H1 (cell line): Measurements from ENCODE around the gene FLRT1. TPM values are rescaled to one million over a fixed set of nuclear protein-coding genes. Genes with fewer than 3 reads are reported as not detected.
"Not testable (repeated sequence)": the region's sequence is repeated elsewhere in the genome, so short reads cannot be mapped to it uniquely, and the experiment has no call there.

Source experiments
- CTCF ChIA-PET: fragments of 300-600 bp; sonication (Branson Sonifier 250); formaldehyde crosslinking; loops from one replicate; lab custom pipeline; 2021; ENCODE audit not compliant: partially characterized antibody; lab: Charles Lee
- POLR2A ChIA-PET: fragments of 300-600 bp; sonication (Branson Sonifier 250); formaldehyde crosslinking; loops from one replicate; lab custom pipeline; 2021; ENCODE audit warnings: inconsistent platforms; ENCODE audit not compliant: partially characterized antibody; lab: Charles Lee
- DNase-seq, 2 experiments: peaks; one replicate each; pipeline versions ENCODE4 v3.0.0 to v3.0.0-alpha.2; 2010 to 2022; ENCODE audit warnings: low spot score in 2 of 2, low read depth in 1 of 2, mixed read lengths in 1 of 2
- FAIRE-seq: peaks from 2 replicates; lab custom pipeline; 2011; peaks lifted over from hg19 to GRCh38; lab: Jason Lieb, UNC
- H2AFZ ChIP-seq: 2 replicates; pipeline ENCODE4 v1.8.1; 2012; ENCODE audit warnings: low read length, inconsistent platforms
- H2AK5ac ChIP-seq: 2 replicates; pipeline ENCODE4 v1.6.1; 2013; ENCODE audit warnings: low read depth, low read length
- H2BK120ac ChIP-seq: replicated peaks from 2 replicates; pipeline ENCODE3; 2013; ENCODE audit warnings: low read depth, low read length, inconsistent platforms
- H2BK12ac ChIP-seq: 2 replicates; pipeline ENCODE4 v1.6.1; 2013; ENCODE audit warnings: low read depth, low read length
- H2BK15ac ChIP-seq: 2 replicates; pipeline ENCODE4 v1.6.1; 2013; ENCODE audit warnings: low read length
- H2BK20ac ChIP-seq: 2 replicates; pipeline ENCODE4 v1.6.1; 2013; ENCODE audit warnings: low read length
- H2BK5ac ChIP-seq: 2 replicates; pipeline ENCODE4 v1.6.1; 2013; ENCODE audit warnings: low read depth, low read length
- H3K14ac ChIP-seq: 2 replicates; pipeline ENCODE4 v1.6.1; 2013; ENCODE audit warnings: inconsistent platforms; ENCODE audit not compliant: insufficient read length
- H3K18ac ChIP-seq: 2 replicates; pipeline ENCODE4 v1.6.1; 2013; ENCODE audit warnings: low read length; ENCODE audit errors: extremely low read depth
- H3K23ac ChIP-seq: 2 replicates; pipeline ENCODE4 v1.6.1; 2013; ENCODE audit warnings: inconsistent platforms; ENCODE audit not compliant: insufficient read length
- H3K23me2 ChIP-seq: 2 replicates; pipeline ENCODE4 v1.6.1; 2013; ENCODE audit warnings: low read depth, low read length
- H3K27ac ChIP-seq: 2 replicates; pipeline ENCODE4 v1.6.1; 2011; ENCODE audit warnings: low read depth, low read length, inconsistent platforms
- H3K27me3 ChIP-seq, 4 experiments: replicated peaks in 1 of 4; 1 replicate in 1 of 4; 2 replicates in 3 of 4; pipeline versions ENCODE4 v1.6.1 to v1.8.1; 2011 to 2013; ENCODE audit warnings: low read length in 3 of 4, mild to moderate bottlenecking in 3 of 4, inconsistent platforms in 2 of 4, mixed read lengths in 2 of 4, moderate library complexity in 1 of 4; ENCODE audit not compliant: control insufficient read depth in 3 of 4, insufficient read depth in 3 of 4; ENCODE audit errors: extremely low read depth in 1 of 4
- H3K36me3 ChIP-seq, 4 experiments: 2 replicates each; pipeline versions ENCODE4 v1.6.1 to v1.8.1; 2011 to 2013; ENCODE audit warnings: mild to moderate bottlenecking in 4 of 4, low read length in 3 of 4, moderate library complexity in 2 of 4, control low read depth in 1 of 4, inconsistent platforms in 1 of 4; ENCODE audit not compliant: insufficient read depth in 4 of 4, control insufficient read depth in 2 of 4
- H3K4ac ChIP-seq: replicated peaks from 2 replicates; pipeline ENCODE3; 2013; ENCODE audit warnings: low read length, low read depth, mixed read lengths, inconsistent platforms; ENCODE audit not compliant: insufficient read length
- H3K4me1 ChIP-seq, 4 experiments: replicated peaks in 1 of 4; 1 replicate in 1 of 4; 2 replicates in 3 of 4; pipeline versions ENCODE4 v1.6.1 to v1.8.1; 2011 to 2013; ENCODE audit warnings: low read length in 3 of 4, inconsistent platforms in 2 of 4, mixed read lengths in 1 of 4; ENCODE audit not compliant: insufficient read depth in 4 of 4, control insufficient read depth in 3 of 4
- H3K4me2 ChIP-seq, 2 experiments: 2 replicates each; pipeline versions ENCODE4 v1.6.1 to v1.8.1; 2011 to 2013; ENCODE audit warnings: low read depth in 2 of 2, low read length in 2 of 2, control low read depth in 1 of 2, inconsistent platforms in 1 of 2, mild to moderate bottlenecking in 1 of 2; ENCODE audit not compliant: insufficient read depth in 1 of 2
- H3K4me3 ChIP-seq, 4 experiments: fragments of 200-600, 300-600 bp in 1 of 4; sonication (generic), shearing (Covaris generic), sonication (Bioruptor Twin) in 1 of 4; 2 replicates each; pipeline versions ENCODE4 v1.5.1 to v1.8.1; 2011 to 2016; ENCODE audit warnings: low read length in 4 of 4, low read depth in 3 of 4, control low read depth in 2 of 4, inconsistent platforms in 2 of 4, mild to moderate bottlenecking in 2 of 4, mixed read lengths in 1 of 4, moderate library complexity in 1 of 4; ENCODE audit not compliant: insufficient read depth in 2 of 4; ENCODE audit errors: extremely low read depth in 1 of 4
- H3K56ac ChIP-seq: replicated peaks from 2 replicates; pipeline ENCODE3; 2013; ENCODE audit warnings: low read depth, mild to moderate bottlenecking, mixed read lengths, low read length, inconsistent platforms; ENCODE audit not compliant: insufficient read length
- H3K79me1 ChIP-seq: 2 replicates; pipeline ENCODE4 v1.6.1; 2013; ENCODE audit warnings: low read depth, low read length, control low read depth
- H3K79me2 ChIP-seq, 2 experiments: 2 replicates each; pipeline versions ENCODE4 v1.6.1 to v1.8.1; 2012 to 2013; ENCODE audit warnings: low read length in 2 of 2, mild to moderate bottlenecking in 2 of 2, inconsistent platforms in 1 of 2; ENCODE audit not compliant: insufficient read depth in 2 of 2, control insufficient read depth in 1 of 2
- H3K9ac ChIP-seq, 4 experiments: replicated peaks in 1 of 4; 1 replicate in 1 of 4; 2 replicates in 3 of 4; pipeline versions ENCODE4 v1.6.1 to v1.8.1; 2011 to 2013; ENCODE audit warnings: low read depth in 3 of 4, low read length in 3 of 4, control low read depth in 2 of 4, mild to moderate bottlenecking in 2 of 4, moderate library complexity in 2 of 4, inconsistent platforms in 1 of 4; ENCODE audit errors: extremely low read depth in 1 of 4
- H3K9me3 ChIP-seq, 2 experiments: 2 replicates each; pipeline versions ENCODE4 v1.6.1 to v1.8.1; 2012 to 2013; ENCODE audit warnings: mild to moderate bottlenecking in 2 of 2, moderate library complexity in 2 of 2, control low read depth in 1 of 2, inconsistent platforms in 1 of 2, low read depth in 1 of 2, low read length in 1 of 2, mixed read lengths in 1 of 2; ENCODE audit not compliant: insufficient read depth in 2 of 2
- H4K20me1 ChIP-seq, 2 experiments: replicated peaks in 1 of 2; 2 replicates each; pipeline versions ENCODE3 to v1.8.1; 2011 to 2013; ENCODE audit warnings: inconsistent platforms in 2 of 2, low read length in 2 of 2, mild to moderate bottlenecking in 1 of 2; ENCODE audit not compliant: insufficient read depth in 2 of 2, control insufficient read depth in 1 of 2
- H4K5ac ChIP-seq: 2 replicates; pipeline ENCODE4 v1.6.1; 2013; ENCODE audit warnings: low read length, low read depth, mixed read lengths, inconsistent platforms; ENCODE audit not compliant: insufficient read length
- H4K8ac ChIP-seq: 2 replicates; pipeline ENCODE4 v1.8.0; 2013; ENCODE audit warnings: mild to moderate bottlenecking, moderate library complexity, low read length, inconsistent platforms; ENCODE audit not compliant: insufficient read depth; ENCODE audit errors: extremely low read depth
- H4K91ac ChIP-seq: replicated peaks from 2 replicates; pipeline ENCODE3; 2013; ENCODE audit warnings: low read length, mixed read lengths, inconsistent platforms; ENCODE audit not compliant: insufficient read length
- BRCA1 ChIP-seq: IDR thresholded peaks from 2 replicates; pipeline ENCODE4 v1.6.1; 2012; ENCODE audit warnings: low read depth, low read length, improper control_type of control experiment
- SIX5 ChIP-seq: IDR thresholded peaks from 2 replicates; pipeline ENCODE4 v1.6.1; 2011; ENCODE audit warnings: mild to moderate bottlenecking, low read depth, low read length
- WGBS, 2 experiments: shearing (Covaris generic) in 1 of 2; methylation state at CpG; one replicate each; pipeline versions ENCODE4 v1.1.6 to v1.1.7; 2013 to 2015; ENCODE audit warnings: low lambda C conversion rate in 2 of 2, mixed read lengths in 2 of 2, inconsistent platforms in 1 of 2, low coverage in 1 of 2, missing lambda C conversion rate in 1 of 2; ENCODE audit not compliant: insufficient replicate concordance in 2 of 2, insufficient coverage in 1 of 2, insufficient read length in 1 of 2; ENCODE audit errors: extremely low coverage in 1 of 2, missing lambda C conversion rate in 1 of 2; 5-methylcytosine and 5-hydroxymethylcytosine counted together
- polyA plus RNA-seq, 7 experiments: library from polyadenylated mRNA; depleted of rRNA in 3 of 7; stranded (reverse) in 5 of 7; unstranded in 2 of 7; fragments of >200 nt in 5 of 7; fragments of 200-250 nt in 2 of 7; gene quantifications; 1 replicate in 5 of 7; 2 replicates in 1 of 7; 4 replicates in 1 of 7; pipeline versions ENCODE4 v1.2.1 to v1.2.3, GENCODE V29; 2011 to 2013; ENCODE audit warnings: missing spikeins in 2 of 7, mixed read lengths in 2 of 7
- total RNA-seq: library from RNA; stranded (reverse); fragmentation: NEBNext Ultra II Directional; extraction: Animal tissue kit (Norgen Biotek cat#: 25700); gene quantifications from 2 replicates; pipeline ENCODE4 v1.2.1, GENCODE V29; 2021

Gene FLRT1
- total and polyA plus RNA-seq, 2 of the 8 experiments (the other 6 are each of a cell fraction or from before 2014, with no cell fraction given) = 0.14 to 0.28 TPM

DNA sequence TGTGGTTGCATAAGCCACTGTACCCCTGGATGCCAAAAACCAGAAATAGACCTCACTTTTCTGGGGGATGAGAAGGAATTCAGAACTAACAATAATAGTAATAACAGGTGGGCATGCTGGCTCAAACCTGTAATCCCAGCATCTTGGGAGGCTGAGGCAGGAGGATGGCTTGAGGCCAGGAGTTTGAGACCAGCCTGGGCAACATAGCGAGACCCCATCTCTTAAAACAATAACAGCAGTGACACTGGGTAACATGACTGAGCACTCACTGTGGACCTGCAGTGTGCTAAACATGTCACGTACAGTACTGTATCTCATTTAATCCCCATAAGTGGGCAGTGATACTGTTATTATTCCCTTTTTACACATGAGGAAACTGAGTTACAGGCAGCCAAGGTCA is 10.0 kb downstream of the FLRT1 start (continued):
- TF ChIP-seq SIX5 (no peak), BRCA1 (no peak)

DNA sequence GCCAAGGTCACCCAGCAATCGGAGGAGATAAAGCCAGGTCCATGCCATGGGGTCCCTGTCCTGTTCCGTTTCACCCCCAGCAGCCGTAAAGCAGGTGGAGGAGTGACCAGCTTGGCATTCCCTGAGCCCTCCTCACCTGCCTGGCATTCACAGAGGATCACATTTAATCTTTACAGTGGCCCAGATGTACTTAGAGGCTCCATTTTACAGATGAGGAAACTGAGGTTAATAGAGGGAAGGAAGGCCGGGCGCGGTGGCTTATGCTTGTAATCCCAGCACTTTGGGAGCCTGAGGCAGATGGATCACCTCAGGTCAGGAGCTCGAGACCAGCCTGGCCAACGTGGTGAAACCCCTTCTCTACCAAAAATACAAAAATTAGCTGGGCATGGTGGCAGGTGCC is 11.6 kb downstream of the FLRT1 start:
- H3K36me3 ChIP-seq, H2AK5ac ChIP-seq, H3K56ac ChIP-seq, H4K5ac ChIP-seq, H3K79me1 ChIP-seq, H2BK120ac ChIP-seq, H4K8ac ChIP-seq, H3K4ac ChIP-seq, H2BK15ac ChIP-seq, H3K18ac ChIP-seq, H3K23ac ChIP-seq, H3K27ac ChIP-seq, H3K4me1 ChIP-seq, H2BK12ac ChIP-seq, H3K9me3 ChIP-seq, H4K91ac ChIP-seq, H3K14ac ChIP-seq, H3K9ac ChIP-seq, H2AFZ ChIP-seq, H3K23me2 ChIP-seq, DNase-seq, H2BK20ac ChIP-seq, H3K79me2 ChIP-seq, H2BK5ac ChIP-seq, FAIRE-seq, H3K4me2 ChIP-seq, H3K4me3 ChIP-seq: not testable (repeated sequence)
- POLR2A ChIA-PET = interaction anchor here (0.9 kb wide), 1 partner anchor 56 kb away, joined by 3 read pairs; no protein-coding TSS in a partner anchor
- CTCF ChIA-PET = interaction anchor here (1.4 to 3.0 kb wide), 5 partner anchors 10 to 102 kb away, joined by 3 to 19 read pairs (median 4); no protein-coding TSS in a partner anchor
- H4K20me1 ChIP-seq = peaks cover 12 to 16% of the 10 kb centered on the region in 2 experiments
- WGBS, 2 experiments = 90% methylated on average over 8 of the region's 8 CpGs; no CpG with 5 or more reads in 1 of the 2 experiments
- peaks cover 4 to 76% (median 49%) of the 10 kb centered on the region in 4 experiments for H3K27me3 ChIP-seq
